RWPE2 (cell line): ENCODE data around the gene OGFRL1.

Experiments
- ATAC-seq: fragments of 200-7000 bp; cut with Tn5 transposase; 3 replicates; pipeline ENCODE4 v1.9.1; 2021; ENCODE audit warnings: low read depth
- DNase-seq: peaks from one replicate; pipeline ENCODE4 v3.0.0-alpha.2; 2020; ENCODE audit warnings: low spot score
- H3K27ac ChIP-seq: fragments of 450-650 bp; 2 replicates; pipeline ENCODE4 v1.5.1; 2017; ENCODE audit warnings: mild to moderate bottlenecking; ENCODE audit not compliant: poor library complexity, severe bottlenecking
- H3K27me3 ChIP-seq: fragments of 250-450 bp; sonication (Bioruptor Pico); 2 replicates; pipeline ENCODE4 v1.5.1; 2021; ENCODE audit warnings: mild to moderate bottlenecking, moderate library complexity; ENCODE audit not compliant: insufficient read depth, poor library complexity, severe bottlenecking
- H3K36me3 ChIP-seq: fragments of 250-450 bp; sonication (Bioruptor Pico); 2 replicates; pipeline ENCODE4 v1.5.1; 2020; ENCODE audit warnings: low read depth, mild to moderate bottlenecking, moderate library complexity
- H3K4me1 ChIP-seq: fragments of 250-450 bp; sonication (Bioruptor Pico); 2 replicates; pipeline ENCODE4 v1.5.1; 2021; ENCODE audit warnings: mild to moderate bottlenecking, moderate library complexity; ENCODE audit not compliant: insufficient read depth, poor library complexity, severe bottlenecking
- H3K4me3 ChIP-seq: fragments of 250-450 bp; sonication (Bioruptor Pico); 2 replicates; pipeline ENCODE4 v1.5.1; 2021; ENCODE audit warnings: mild to moderate bottlenecking, moderate library complexity; ENCODE audit not compliant: severe bottlenecking
- H3K9me3 ChIP-seq: fragments of 250-450 bp; sonication (Bioruptor Pico); 2 replicates; pipeline ENCODE4 v1.5.1; 2021; ENCODE audit warnings: mild to moderate bottlenecking, moderate library complexity; ENCODE audit not compliant: severe bottlenecking
- TF ChIP-seq, protein P1 (sequence below): fragments of 450-650 bp; IDR thresholded peaks from one replicate; pipeline ENCODE4 v1.5.1; 2017; ENCODE audit warnings: mild to moderate bottlenecking, moderate library complexity; ENCODE audit not compliant: poor library complexity, severe bottlenecking

Gene OGFRL1

DNA sequence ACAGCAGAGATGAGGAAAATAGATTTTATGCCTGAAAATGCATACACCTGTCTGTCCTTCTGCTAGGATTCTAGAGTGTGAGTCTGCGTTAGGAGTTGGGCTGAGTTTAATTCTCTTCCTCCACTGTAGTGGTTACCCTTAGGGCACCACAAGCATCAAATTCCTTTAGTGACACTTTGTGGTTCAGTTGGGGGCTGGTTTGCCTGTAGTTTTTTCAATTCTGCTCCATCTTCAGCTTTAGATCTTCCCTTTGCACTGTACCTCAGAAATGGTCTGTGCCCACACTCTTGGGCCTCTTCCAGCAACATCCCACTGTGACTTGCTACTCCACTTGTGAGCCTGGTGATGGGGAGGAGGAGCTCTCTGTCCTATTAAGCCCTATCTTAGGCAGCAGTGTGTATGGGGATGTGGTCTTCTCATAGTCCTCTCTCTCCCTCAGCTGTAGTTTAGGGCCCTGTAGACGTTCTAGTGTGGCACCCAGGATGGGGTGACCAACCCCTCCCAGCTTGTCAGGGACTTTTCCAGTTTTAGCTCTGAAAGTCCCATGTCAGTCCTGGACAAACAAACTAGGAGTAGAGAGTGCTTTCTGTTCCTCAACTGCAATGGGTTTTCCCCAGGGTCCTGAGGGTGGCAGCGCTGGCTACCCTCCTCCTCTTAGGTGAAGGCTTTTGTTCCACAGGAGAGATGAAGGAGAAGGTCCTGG, 19.7 kb upstream of the OGFRL1 start:
- H3K4me1 ChIP-seq = no peaks in the 10 kb centered on the region
- no peak overlapping the region for H3K4me3 ChIP-seq
- no peak for DNase-seq
- H3K9me3 ChIP-seq = no peaks in the 10 kb centered on the region
- no peak overlapping the region for H3K27ac ChIP-seq
- H3K27me3 ChIP-seq = no peaks in the 10 kb centered on the region
- H3K36me3 ChIP-seq = no peaks in the 10 kb centered on the region
- ATAC-seq = no peak
- TF ChIP-seq, protein P1, sequence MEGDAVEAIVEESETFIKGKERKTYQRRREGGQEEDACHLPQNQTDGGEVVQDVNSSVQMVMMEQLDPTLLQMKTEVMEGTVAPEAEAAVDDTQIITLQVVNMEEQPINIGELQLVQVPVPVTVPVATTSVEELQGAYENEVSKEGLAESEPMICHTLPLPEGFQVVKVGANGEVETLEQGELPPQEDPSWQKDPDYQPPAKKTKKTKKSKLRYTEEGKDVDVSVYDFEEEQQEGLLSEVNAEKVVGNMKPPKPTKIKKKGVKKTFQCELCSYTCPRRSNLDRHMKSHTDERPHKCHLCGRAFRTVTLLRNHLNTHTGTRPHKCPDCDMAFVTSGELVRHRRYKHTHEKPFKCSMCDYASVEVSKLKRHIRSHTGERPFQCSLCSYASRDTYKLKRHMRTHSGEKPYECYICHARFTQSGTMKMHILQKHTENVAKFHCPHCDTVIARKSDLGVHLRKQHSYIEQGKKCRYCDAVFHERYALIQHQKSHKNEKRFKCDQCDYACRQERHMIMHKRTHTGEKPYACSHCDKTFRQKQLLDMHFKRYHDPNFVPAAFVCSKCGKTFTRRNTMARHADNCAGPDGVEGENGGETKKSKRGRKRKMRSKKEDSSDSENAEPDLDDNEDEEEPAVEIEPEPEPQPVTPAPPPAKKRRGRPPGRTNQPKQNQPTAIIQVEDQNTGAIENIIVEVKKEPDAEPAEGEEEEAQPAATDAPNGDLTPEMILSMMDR = no peak

DNA sequence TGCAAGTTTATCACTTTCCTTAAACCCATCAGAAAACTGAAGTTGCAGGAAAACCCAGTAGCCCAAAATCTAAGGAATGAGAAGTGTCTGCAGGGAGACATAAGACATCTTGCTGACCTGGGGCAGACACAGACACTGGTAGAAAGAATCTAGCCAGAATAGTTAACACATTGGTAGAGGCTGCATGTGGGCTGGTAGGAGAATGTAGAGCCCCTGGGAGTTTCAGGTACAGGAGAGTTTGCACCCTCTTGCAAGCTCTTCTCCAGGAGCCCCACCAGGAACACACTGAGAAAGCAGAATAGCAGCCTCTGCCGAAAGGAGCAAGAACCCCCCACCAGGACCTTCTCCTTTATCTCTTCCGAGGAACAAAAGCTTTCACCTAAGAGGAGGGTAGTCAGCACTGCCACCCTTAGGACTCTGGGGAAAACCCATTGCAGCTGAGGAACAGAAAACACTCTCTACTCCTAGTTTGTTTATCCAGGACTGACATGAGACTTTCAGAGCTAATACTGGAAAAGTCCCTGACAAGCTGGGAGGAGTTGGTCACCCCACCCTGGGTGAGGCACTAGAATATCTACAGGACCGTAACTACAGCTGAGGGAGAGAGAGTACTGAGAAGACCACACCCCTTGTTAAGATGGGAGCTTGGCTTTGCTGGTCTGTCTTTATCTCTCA, 10.5 kb upstream of the OGFRL1 start:
- ATAC-seq (no peak), DNase-seq (no peak)
- H3K4me3 ChIP-seq = no peak overlapping the region
- H3K27ac ChIP-seq = no peak overlapping the region
- no peaks in the 10 kb centered on the region for H3K4me1 ChIP-seq
- no peaks in the 10 kb centered on the region for H3K27me3 ChIP-seq
- no peaks in the 10 kb centered on the region for H3K36me3 ChIP-seq
- no peaks in the 10 kb centered on the region for H3K9me3 ChIP-seq
- TF ChIP-seq, protein P1 = no peak

DNA sequence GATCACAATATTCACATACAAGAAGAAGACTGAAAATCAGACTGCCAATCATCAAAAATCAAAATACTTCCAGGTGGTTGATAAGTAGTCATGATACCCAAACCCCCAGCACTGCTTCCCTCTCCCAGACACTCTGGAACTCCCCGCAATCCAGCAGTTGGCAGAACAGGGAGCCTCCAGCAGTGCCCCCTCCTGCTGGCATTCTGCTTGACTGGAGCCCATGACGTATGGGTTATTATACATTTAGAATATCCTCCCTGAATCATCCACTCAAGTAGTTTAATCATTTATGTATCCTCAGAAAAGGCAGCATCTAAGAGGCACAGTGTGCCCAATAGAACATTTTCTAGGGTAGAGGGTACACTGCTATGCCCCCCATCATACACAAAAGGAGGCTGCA, 9.3 kb upstream of the OGFRL1 start:
- TF ChIP-seq, protein P1 = no peak
- peaks cover 1% of the 10 kb centered on the region for H3K4me1 ChIP-seq
- H3K36me3 ChIP-seq = no peaks in the 10 kb centered on the region
- ATAC-seq (no peak), DNase-seq (no peak)
- no peaks in the 10 kb centered on the region for H3K27me3 ChIP-seq
- H3K27ac ChIP-seq = no peak overlapping the region
- H3K4me3 ChIP-seq = no peak overlapping the region
- H3K9me3 ChIP-seq = no peaks in the 10 kb centered on the region

DNA sequence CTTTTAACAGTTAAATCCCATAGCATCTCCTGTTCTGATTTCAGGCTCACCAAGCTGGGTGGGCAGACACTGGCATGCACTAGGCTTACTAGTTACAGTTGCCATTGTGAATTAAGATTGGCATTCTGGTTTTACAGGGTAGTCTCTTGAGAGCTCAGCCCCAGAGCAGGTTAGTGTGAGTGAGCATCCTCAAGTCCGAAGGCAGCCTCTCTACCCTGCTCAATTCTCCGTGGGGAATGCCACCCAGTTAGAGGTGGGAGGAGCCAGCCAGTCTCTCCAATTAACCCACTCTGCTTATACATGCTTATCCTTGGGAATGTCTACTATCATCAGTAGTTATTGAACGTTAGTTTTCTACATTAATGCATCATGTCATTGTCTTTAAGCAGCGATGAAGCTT, 8.9 kb upstream of the OGFRL1 start:
- no peaks in the 10 kb centered on the region for H3K36me3 ChIP-seq
- peaks cover 5% of the 10 kb centered on the region for H3K4me1 ChIP-seq
- H3K27me3 ChIP-seq = no peaks in the 10 kb centered on the region
- ATAC-seq (no peak), DNase-seq (no peak)
- TF ChIP-seq, protein P1 = no peak
- no peak overlapping the region for H3K27ac ChIP-seq
- no peaks in the 10 kb centered on the region for H3K9me3 ChIP-seq
- H3K4me3 ChIP-seq = no peak overlapping the region

DNA sequence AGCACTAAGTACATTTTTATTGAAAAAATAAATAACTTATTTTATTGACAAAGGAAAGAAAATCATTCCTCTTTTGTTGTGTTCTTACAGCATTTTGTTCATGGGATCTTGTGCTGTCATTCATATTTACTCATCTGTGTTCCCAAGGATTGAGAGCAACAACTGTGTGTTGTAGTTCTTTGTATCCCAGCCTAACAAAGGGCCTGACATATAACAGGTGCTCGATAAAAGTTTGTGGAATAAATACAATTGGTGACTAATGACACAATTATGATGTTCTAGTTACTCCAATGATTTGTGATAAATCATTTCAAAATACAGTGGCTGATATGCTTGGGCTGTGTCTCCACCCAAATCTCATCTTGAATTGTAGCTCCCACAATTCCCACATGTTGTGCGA, 7.9 kb upstream of the OGFRL1 start:
- no peaks in the 10 kb centered on the region for H3K9me3 ChIP-seq
- H3K27ac ChIP-seq = no peak overlapping the region
- DNase-seq (no peak), ATAC-seq (no peak)
- H3K36me3 ChIP-seq = no peaks in the 10 kb centered on the region
- no peaks in the 10 kb centered on the region for H3K27me3 ChIP-seq
- no peak overlapping the region for H3K4me3 ChIP-seq
- peaks cover 14% of the 10 kb centered on the region for H3K4me1 ChIP-seq
- TF ChIP-seq, protein P1 = no peak
